ENCODE results near the gene DNAH2. TPM values are rescaled to one million over a fixed set of nuclear protein-coding genes. Genes with fewer than 3 reads are reported as not detected.

Gene DNAH2
- polyA plus RNA-seq, 1 of the 3 experiments (the other 2 are of a cell fraction): 0.13 TPM

DNA sequence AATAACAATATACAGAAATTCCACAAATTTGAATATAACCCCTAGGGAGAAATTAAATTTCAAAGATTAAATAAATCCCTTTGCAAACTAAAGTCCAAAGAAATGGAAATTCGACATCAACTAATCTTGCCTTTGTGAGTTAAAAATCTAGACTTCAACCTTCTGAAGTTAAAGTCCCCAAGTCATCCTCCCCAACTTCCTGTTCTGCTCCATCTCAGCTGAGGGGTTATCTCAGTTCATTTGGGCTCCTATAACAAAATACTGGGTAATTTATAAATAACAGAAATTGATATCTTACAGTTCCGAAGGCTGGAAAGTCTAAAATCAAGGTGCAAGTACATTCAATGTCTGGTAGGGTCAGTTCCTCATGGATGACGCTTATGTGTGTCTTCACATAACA lies 93.7 kb downstream of the DNAH2 start:
- no peak for DNase-seq
- no peaks in the 10 kb centered on the region for H3K9me3 ChIP-seq
- H3K4me1 ChIP-seq (ENCODE audit: control insufficient read depth in 1 of 2, insufficient read depth in 2 of 2, low read depth in 1 of 2, low read length in 1 of 2): no peaks in the 10 kb centered on the region
- TF ChIP-seq, protein P1, sequence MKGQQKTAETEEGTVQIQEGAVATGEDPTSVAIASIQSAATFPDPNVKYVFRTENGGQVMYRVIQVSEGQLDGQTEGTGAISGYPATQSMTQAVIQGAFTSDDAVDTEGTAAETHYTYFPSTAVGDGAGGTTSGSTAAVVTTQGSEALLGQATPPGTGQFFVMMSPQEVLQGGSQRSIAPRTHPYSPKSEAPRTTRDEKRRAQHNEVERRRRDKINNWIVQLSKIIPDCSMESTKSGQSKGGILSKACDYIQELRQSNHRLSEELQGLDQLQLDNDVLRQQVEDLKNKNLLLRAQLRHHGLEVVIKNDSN (IDR thresholded peaks at IDR 0.05; ENCODE audit: borderline replicate concordance, low read depth): no peak
- TF ChIP-seq NRF1 (IDR thresholded peaks at IDR 0.05; ENCODE audit: low read depth, low read length) (no peak), MXI1 (IDR thresholded peaks at IDR 0.05; ENCODE audit: low read depth, low read length) (no peak), EP300 (IDR thresholded peaks at IDR 0.05; ENCODE audit: borderline replicate concordance in 1 of 2, low read depth in 1 of 2, low read length in 1 of 2) (no peak), TAF1 (IDR thresholded peaks at IDR 0.05; ENCODE audit: borderline replicate concordance, low read depth, low read length) (no peak), TCF12 (IDR thresholded peaks at IDR 0.05) (no peak), YY1 (IDR thresholded peaks at IDR 0.05; ENCODE audit: low read depth) (no peak)
- H4K20me1 ChIP-seq (ENCODE audit: insufficient read depth): no peaks in the 10 kb centered on the region
- H3K9ac ChIP-seq: no peak overlapping the region
- no peaks in the 10 kb centered on the region for H3K9me2 ChIP-seq
- no peaks in the 10 kb centered on the region for H3K79me2 ChIP-seq (ENCODE audit: insufficient read depth)
- WGBS (ENCODE audit: low lambda C conversion rate): 76% methylated on average over 3 of the region's 3 CpGs
- no peak overlapping the region for H3K4me2 ChIP-seq
- POLR2A ChIA-PET: no interaction called here
- no peak overlapping the region for H2AFZ ChIP-seq (ENCODE audit: low read depth)
- no peaks in the 10 kb centered on the region for H3F3A ChIP-seq (replicated peaks; ENCODE audit: insufficient read depth)
- no peak overlapping the region for H3K27ac ChIP-seq (ENCODE audit: low read depth in 2 of 2, low read length in 1 of 2)
- no peaks in the 10 kb centered on the region for H3K36me3 ChIP-seq (replicated peaks in 1 of 2; ENCODE audit: control insufficient read depth in 1 of 2, insufficient read depth in 2 of 2, low read length in 1 of 2)
- no peaks in the 10 kb centered on the region; the same call in 1 of the 2 replicates for H3K27me3 ChIP-seq (ENCODE audit: insufficient read depth)
- no peak overlapping the region for H3K4me3 ChIP-seq (ENCODE audit: low read depth in 2 of 2, low read length in 1 of 2)
- CTCF ChIA-PET: interaction anchor here (0.9 to 1.5 kb wide), 5 partner anchors 10 to 213 kb away, joined by 3 to 4 read pairs (median 4); no protein-coding TSS in a partner anchor

DNA sequence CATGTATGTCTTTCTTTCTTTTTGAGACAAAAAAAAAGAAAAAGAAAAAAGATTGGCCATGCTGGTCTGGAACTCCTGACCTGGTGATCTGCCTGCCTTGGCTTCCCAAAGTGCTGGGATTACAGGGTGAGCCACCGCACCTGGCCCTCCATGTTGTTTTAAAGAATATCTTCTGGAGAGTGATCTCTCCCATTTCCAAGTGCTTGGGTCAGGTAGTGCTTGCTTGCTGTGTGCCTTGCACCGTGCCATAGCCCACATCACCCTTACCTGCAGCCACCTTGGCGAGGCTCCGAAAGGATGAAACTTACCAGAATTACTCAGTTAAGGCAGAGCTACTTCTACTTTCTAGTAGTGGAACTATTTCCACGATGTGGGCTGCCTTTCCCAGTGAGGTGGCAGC lies 97.4 kb downstream of the DNAH2 start:
- Histone ChIP-seq H3K27ac (ENCODE audit: low read depth in 2 of 2, low read length in 1 of 2) (no peak overlapping the region), H3K4me2 (no peak overlapping the region), H2AFZ (ENCODE audit: low read depth) (no peak overlapping the region), H3K4me3 (ENCODE audit: low read depth in 2 of 2, low read length in 1 of 2) (no peak overlapping the region), H3K79me2 (ENCODE audit: insufficient read depth) (no peaks in the 10 kb centered on the region), H3K4me1 (ENCODE audit: control insufficient read depth in 1 of 2, insufficient read depth in 2 of 2, low read depth in 1 of 2, low read length in 1 of 2) (peaks cover 0 to 8% of the 10 kb centered on the region in 2 experiments; a peak in 1 of 4 replicates), H3K9me2 (no peaks in the 10 kb centered on the region), H4K20me1 (ENCODE audit: insufficient read depth) (no peaks in the 10 kb centered on the region), H3K27me3 (ENCODE audit: insufficient read depth) (no peaks in the 10 kb centered on the region), H3F3A (replicated peaks; ENCODE audit: insufficient read depth) (no peaks in the 10 kb centered on the region), H3K36me3 (replicated peaks in 1 of 2; ENCODE audit: control insufficient read depth in 1 of 2, insufficient read depth in 2 of 2, low read length in 1 of 2) (no peaks in the 10 kb centered on the region), H3K9me3 (no peaks in the 10 kb centered on the region), H3K9ac (no peak overlapping the region)
- 81% methylated on average over 5 of the region's 5 CpGs for WGBS (ENCODE audit: low lambda C conversion rate)
- TF ChIP-seq FOXM1 (IDR thresholded peaks at IDR 0.05; ENCODE audit: low read depth): no peak
- TF ChIP-seq, protein P2, sequence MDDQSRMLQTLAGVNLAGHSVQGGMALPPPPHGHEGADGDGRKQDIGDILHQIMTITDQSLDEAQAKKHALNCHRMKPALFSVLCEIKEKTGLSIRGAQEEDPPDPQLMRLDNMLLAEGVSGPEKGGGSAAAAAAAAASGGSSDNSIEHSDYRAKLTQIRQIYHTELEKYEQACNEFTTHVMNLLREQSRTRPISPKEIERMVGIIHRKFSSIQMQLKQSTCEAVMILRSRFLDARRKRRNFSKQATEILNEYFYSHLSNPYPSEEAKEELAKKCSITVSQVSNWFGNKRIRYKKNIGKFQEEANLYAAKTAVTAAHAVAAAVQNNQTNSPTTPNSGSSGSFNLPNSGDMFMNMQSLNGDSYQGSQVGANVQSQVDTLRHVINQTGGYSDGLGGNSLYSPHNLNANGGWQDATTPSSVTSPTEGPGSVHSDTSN (IDR thresholded peaks at IDR 0.05): no peak
- TF ChIP-seq ELF1 (IDR thresholded peaks at IDR 0.05): no peak
- no peak for TF ChIP-seq RFX5 (IDR thresholded peaks at IDR 0.05; ENCODE audit: low read length)
- CTCF ChIA-PET: interaction anchor here (0.8 to 2.0 kb wide), 3 partner anchors 11 to 259 kb away, joined by 3 to 12 read pairs (median 4); no protein-coding TSS in a partner anchor
- POLR2A ChIA-PET: no interaction called here
- DNase-seq: no peak

All from SK-N-SH (cell line).